Upper lobe of left lung (tissue), 6 donors: ENCODE measurements around the gene SNRNP27. TPM values are rescaled to one million over a fixed set of nuclear protein-coding genes. Genes with fewer than 3 reads are reported as not detected.
A peak's percentile ranks its signal among the peaks of the same experiment; 100 is the strongest.

ENCODE experiments used
- ATAC-seq, 2 donors: fragments of 200-7000 bp; cut with Tn5 transposase; one replicate each; pipeline ENCODE4 v1.9.1; 2022; ENCODE audit warnings: mild to moderate bottlenecking in 2 of 2, moderate library complexity in 2 of 2; ENCODE audit not compliant: low FRiP score in 2 of 2
- DNase-seq, 2 donors: peaks; one replicate each; pipeline ENCODE4 v3.0.0-alpha.2; 2019 to 2020
- H3K27ac ChIP-seq, 4 donors: fragments of 200-600 bp; sonication (generic); one replicate each; pipeline ENCODE4 v1.5.1; 2016 to 2019
- H3K27me3 ChIP-seq, 4 donors: fragments of 200-600 bp; sonication (generic); one replicate each; pipeline ENCODE4 v1.5.1; 2017 to 2019
- H3K36me3 ChIP-seq, 4 donors: fragments of 200-600 bp; sonication (generic); one replicate each; pipeline ENCODE4 v1.5.1; 2016 to 2019
- H3K4me1 ChIP-seq, 4 donors: fragments of 200-600 bp; sonication (generic); one replicate each; pipeline ENCODE4 v1.5.1; 2018 to 2019
- H3K4me3 ChIP-seq, 4 donors: fragments of 200-600 bp; sonication (generic); one replicate each; pipeline ENCODE4 v1.5.1; 2017 to 2019; ENCODE audit warnings: mild to moderate bottlenecking in 2 of 4, moderate library complexity in 1 of 4
- H3K9me3 ChIP-seq, 4 donors: fragments of 200-600 bp; sonication (generic); one replicate each; pipeline ENCODE4 v1.5.1; 2018 to 2019
- EP300 ChIP-seq, 4 donors: sonication (generic); formaldehyde crosslinking; IDR thresholded peaks; one replicate each; pipeline ENCODE4 v1.5.1; 2017; ENCODE audit warnings: antibody characterized with exemption in 4 of 4, control low read depth in 2 of 4
- POLR2A ChIP-seq, 4 donors: fragments of 450-650 bp; IDR thresholded peaks; one replicate each; pipeline ENCODE4 v1.5.1; 2016 to 2017; ENCODE audit warnings: antibody characterized with exemption in 4 of 4, mild to moderate bottlenecking in 2 of 4
- POLR2AphosphoS5 ChIP-seq, 2 donors: sonication (generic); formaldehyde crosslinking; IDR thresholded peaks; one replicate each; pipeline ENCODE4 v1.5.1; 2017; ENCODE audit warnings: antibody characterized with exemption in 2 of 2
- WGBS, 2 donors: methylation state at CpG; one replicate each; pipeline ENCODE4 v1.1.5; 2017 to 2018; 5-methylcytosine and 5-hydroxymethylcytosine counted together
- total RNA-seq, 6 donors: library from RNA; depleted of rRNA in 4 of 6; stranded (reverse); fragments of >200 nt in 4 of 6; gene quantifications; one replicate each; pipeline versions ENCODE4 v1.1.0 to v1.2.1, GENCODE V29; 2016 to 2021
- TF ChIP-seq, protein P1 (sequence below), 6 experiments: fragments of 450-650 bp in 4 of 6; fragments of 200-600 bp in 2 of 6; sonication (generic) in 2 of 6; IDR thresholded peaks; one replicate each; pipeline ENCODE4 v1.5.1; 2016 to 2019; ENCODE audit warnings: antibody characterized with exemption in 6 of 6
- donor health status: DM: no; HTN: no; CAD: no; lungs with moderate emphysema.
- donor health status: DM: no; HTN: yes; CAD: no; lungs with severe emphysema.

Gene SNRNP27
- total RNA-seq, 6 donors from 2014 or later: 32.7 to 120 (median 55.0) TPM

DNA sequence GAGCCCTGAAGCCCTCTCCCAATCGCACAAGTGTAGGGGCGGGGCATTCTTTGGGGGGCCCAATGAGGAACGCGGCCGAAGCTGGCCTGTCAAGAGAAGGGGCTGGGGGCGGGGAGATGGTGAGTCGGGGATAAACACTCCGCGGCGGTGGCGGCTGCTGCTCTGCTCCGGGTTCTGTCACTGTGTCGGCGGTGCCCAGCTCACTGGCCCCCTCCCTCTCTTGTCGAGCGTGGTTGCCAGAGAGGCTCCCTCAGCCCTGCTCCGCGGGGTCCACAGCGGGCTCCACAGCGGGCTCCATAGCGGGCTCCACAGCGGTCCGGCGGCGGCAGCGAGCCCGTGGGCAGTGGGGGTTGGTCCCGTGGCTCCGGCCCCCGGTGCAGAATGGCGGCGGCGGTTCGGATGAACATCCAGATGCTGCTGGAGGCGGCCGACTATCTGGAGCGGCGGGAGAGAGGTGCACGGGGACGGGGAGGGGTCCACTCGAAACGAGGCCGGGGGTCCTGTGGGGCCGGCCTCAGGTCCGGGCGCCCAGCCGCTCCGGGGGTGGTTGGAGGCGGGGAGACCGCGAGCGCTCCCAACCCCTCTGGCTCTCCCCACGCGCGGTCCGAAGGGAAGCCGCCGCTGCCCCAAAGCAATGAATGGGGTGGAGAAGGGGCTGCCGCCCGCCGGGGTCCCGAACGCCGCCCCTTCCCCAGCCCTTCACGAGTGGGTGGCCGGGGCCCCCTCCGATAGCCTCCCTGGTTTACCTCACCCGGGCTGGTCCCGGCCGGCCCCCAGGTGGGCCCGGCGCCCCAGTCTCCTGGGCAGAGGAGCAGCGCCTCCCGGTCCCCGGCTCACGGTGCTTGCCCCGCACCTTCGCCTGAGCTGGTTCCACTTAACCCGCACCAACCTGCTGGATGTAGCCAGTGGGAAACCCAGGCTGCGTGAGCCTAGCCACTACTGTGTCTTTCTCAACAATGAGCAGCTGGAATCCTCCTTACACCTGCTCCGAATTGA is 21.5 kb downstream of the SNRNP27 start, which contains the start of gene MXD1:
TSS of gene MXD1 (plus strand) at position 160 of the 996 bp plus-strand sequence. CDS start at position 382, 222 bp downstream.
- peak in 1 of 2 donors; percentile 1 for ATAC-seq
- DNase-seq: peak; percentile 53 to 94
- Histone ChIP-seq H3K4me1 (peaks cover 18 to 37% (median 29%) of the 10 kb centered on the region in 4 donors), H3K27ac (peak within 1 kb of the TSS; percentile 91 to 100 (median 96)), H3K9me3 (no peaks in the 10 kb centered on the region), H3K27me3 (no peaks in the 10 kb centered on the region), H3K36me3 (peaks cover 3 to 22% (median 5%) of the 10 kb centered on the region in 4 donors), H3K4me3 (peak within 1 kb of the TSS; percentile 85 to 93 (median 88))
- 0 to 1% methylated on average over 10 to 50 of the region's 81 CpGs for WGBS, 2 donors
- peak; percentile 82 to 96 for TF ChIP-seq POLR2AphosphoS5 (IDR thresholded peaks at IDR 0.05)
- TF ChIP-seq EP300 (IDR thresholded peaks at IDR 0.05): no peak
- peak; percentile 87 to 96 (median 95) for TF ChIP-seq POLR2A (IDR thresholded peaks at IDR 0.05)
- TF ChIP-seq, protein P1, sequence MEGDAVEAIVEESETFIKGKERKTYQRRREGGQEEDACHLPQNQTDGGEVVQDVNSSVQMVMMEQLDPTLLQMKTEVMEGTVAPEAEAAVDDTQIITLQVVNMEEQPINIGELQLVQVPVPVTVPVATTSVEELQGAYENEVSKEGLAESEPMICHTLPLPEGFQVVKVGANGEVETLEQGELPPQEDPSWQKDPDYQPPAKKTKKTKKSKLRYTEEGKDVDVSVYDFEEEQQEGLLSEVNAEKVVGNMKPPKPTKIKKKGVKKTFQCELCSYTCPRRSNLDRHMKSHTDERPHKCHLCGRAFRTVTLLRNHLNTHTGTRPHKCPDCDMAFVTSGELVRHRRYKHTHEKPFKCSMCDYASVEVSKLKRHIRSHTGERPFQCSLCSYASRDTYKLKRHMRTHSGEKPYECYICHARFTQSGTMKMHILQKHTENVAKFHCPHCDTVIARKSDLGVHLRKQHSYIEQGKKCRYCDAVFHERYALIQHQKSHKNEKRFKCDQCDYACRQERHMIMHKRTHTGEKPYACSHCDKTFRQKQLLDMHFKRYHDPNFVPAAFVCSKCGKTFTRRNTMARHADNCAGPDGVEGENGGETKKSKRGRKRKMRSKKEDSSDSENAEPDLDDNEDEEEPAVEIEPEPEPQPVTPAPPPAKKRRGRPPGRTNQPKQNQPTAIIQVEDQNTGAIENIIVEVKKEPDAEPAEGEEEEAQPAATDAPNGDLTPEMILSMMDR (IDR thresholded peaks at IDR 0.05): peak in 3 of 6 experiments; percentile 6 to 17 (median 6)

DNA sequence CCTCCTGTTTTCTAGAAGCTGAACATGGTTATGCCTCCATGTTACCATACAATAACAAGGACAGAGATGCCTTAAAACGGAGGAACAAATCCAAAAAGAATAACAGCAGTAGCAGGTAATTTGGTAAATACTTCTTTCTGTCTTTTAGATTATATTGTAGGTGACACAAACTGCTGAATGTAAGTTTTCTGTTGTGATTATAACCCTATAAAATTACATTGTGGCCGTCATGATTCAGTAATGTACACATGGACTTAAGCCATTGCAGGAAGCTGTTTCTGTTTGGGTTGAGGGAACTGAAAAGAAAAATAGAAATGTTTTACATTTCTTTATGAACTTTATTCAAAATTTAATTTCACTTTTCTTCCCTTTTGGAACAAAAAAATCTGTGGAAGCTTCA is 22.4 kb downstream of the SNRNP27 start:
- WGBS, 2 donors: 25 to 44% methylated on average over 2 of the region's 2 CpGs
- Histone ChIP-seq H3K4me1 (peaks cover 18 to 37% (median 29%) of the 10 kb centered on the region in 4 donors), H3K9me3 (no peaks in the 10 kb centered on the region), H3K4me3 (peak overlapping the region; percentile 85 to 93 (median 88)), H3K27me3 (no peaks in the 10 kb centered on the region), H3K27ac (peak overlapping the region; percentile 87 to 98 (median 95)), H3K36me3 (peaks cover 3 to 23% (median 7%) of the 10 kb centered on the region in 4 donors)
- TF ChIP-seq EP300 (IDR thresholded peaks at IDR 0.05) (no peak), POLR2A (IDR thresholded peaks at IDR 0.05) (no peak), POLR2AphosphoS5 (IDR thresholded peaks at IDR 0.05) (no peak)
- TF ChIP-seq, protein P1 (IDR thresholded peaks at IDR 0.05): no peak
- ATAC-seq: no peak
- no peak for DNase-seq

GRCh38 chr2:69917852-69918251 is 24.1 kb downstream of the SNRNP27 start:
- TF ChIP-seq, protein P1 (IDR thresholded peaks at IDR 0.05): no peak
- TF ChIP-seq POLR2A (IDR thresholded peaks at IDR 0.05): peak in 1 of 4 donors; percentile 34
- H3K36me3 ChIP-seq: peaks cover 14 to 41% (median 15%) of the 10 kb centered on the region in 4 donors
- WGBS, 2 donors: 52 to 69% methylated on average over 3 of the region's 3 CpGs
- ATAC-seq (no peak), DNase-seq (no peak)
- H3K27me3 ChIP-seq: no peaks in the 10 kb centered on the region
- peak overlapping the region in 1 of 4 donors; percentile 93 for H3K4me3 ChIP-seq
- H3K9me3 ChIP-seq: no peaks in the 10 kb centered on the region
- peak overlapping the region; percentile 53 to 96 (median 70) for H3K27ac ChIP-seq
- H3K4me1 ChIP-seq: peaks cover 18 to 37% (median 27%) of the 10 kb centered on the region in 4 donors

DNA sequence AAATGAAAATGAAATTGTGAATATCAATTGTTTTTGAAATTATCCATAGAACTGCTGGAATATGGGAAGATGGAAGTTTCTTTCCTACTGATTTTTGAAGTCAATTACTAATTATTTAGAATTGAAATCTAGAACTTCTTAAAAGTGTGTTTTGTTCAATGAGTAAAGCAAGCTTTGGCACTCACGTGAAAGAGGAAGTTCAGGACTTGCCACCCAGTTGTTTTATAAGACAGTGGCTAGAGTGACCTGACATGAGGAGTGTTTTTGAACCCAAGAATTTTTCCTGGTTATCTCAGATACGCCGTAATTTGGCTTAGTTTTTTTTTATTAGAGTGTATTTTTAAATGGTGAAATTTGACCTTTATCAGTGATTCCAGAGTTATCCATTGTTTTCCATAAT is 24.6 kb downstream of the SNRNP27 start:
- 33 to 49% methylated on average over 3 of the region's 3 CpGs for WGBS, 2 donors
- peak overlapping the region in 1 of 4 donors; percentile 93 for H3K4me3 ChIP-seq
- no peak for ATAC-seq
- no peak for TF ChIP-seq EP300 (IDR thresholded peaks at IDR 0.05)
- TF ChIP-seq POLR2A (IDR thresholded peaks at IDR 0.05): no peak
- TF ChIP-seq, protein P1 (IDR thresholded peaks at IDR 0.05): no peak
- no peak for TF ChIP-seq POLR2AphosphoS5 (IDR thresholded peaks at IDR 0.05)
- no peak for DNase-seq
- H3K27me3 ChIP-seq: no peaks in the 10 kb centered on the region
- peak overlapping the region; percentile 53 to 96 (median 70) for H3K27ac ChIP-seq
- no peaks in the 10 kb centered on the region for H3K9me3 ChIP-seq
- H3K4me1 ChIP-seq: peaks cover 17 to 35% (median 27%) of the 10 kb centered on the region in 4 donors
- H3K36me3 ChIP-seq: peaks cover 14 to 44% (median 15%) of the 10 kb centered on the region in 4 donors
